IMR-90 (cell line): ENCODE data around the gene NDUFAF8. TPM values are rescaled to one million over a fixed set of nuclear protein-coding genes. Genes with fewer than 3 reads are reported as not detected.

ENCODE experiments used
- polyA plus RNA-seq, 3 experiments: library from polyadenylated mRNA; depleted of rRNA; stranded (reverse); fragments of >200 nt; gene quantifications; 2 replicates each; pipeline ENCODE4 v1.2.3, GENCODE V29; 2012; ENCODE audit warnings: low replicate concordance in 1 of 3
- total RNA-seq: library from RNA; depleted of rRNA; stranded (reverse); fragments of >200 nt; gene quantifications from 2 replicates; pipeline ENCODE4 v1.2.3, GENCODE V29; 2012
- TF ChIP-seq, protein P1 (sequence below): conservative IDR thresholded peaks from 2 replicates; pipeline ENCODE4 v1.5.1; 2012; ENCODE audit warnings: mild to moderate bottlenecking, low read depth, low read length, improper control_type of control experiment

The NDUFAF8 gene
- total and polyA plus RNA-seq, 2 of the 4 experiments (the other 2 are of a cell fraction), result 11.1 to 65.0 TPM

DNA sequence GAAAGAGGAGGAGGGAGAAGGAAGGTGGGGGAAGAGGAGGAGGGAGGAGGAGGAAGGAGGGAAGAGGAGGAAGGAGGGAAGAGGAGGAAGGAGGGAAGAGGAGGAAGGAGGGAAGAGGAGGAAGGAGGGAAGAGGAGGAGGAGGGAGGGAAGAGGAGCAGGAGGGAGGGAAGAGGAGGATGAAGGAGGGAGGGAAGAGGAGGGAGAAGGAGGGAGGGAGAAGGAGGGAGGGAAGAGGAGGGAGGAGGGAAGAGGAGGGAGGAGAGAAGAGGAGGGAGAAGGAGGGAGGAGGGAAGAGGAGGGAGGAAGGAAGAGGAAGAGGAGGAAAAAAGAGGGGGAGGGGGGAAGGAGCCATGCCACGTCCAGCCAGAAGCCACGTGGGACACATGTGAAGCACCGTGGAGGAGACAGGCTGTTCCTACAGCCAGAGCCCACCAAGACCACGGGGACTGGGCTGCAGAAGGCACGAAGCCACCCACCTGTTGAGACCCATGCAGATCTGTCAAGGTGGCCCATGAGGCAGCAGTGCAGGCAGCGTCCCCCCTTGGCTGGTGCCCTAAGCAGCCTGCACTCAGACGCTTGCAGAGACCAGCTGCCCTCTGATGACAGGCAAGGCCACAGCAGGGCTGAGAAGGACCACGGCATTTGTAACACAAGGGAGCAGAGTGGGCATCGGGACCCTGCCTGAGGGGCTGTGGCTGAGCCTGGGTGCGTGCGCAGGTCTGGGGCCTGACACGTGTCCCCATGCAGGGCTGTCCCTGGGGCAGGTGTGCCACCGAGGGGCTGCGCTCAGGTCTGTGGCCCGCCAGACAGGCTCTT is 10.3 kb downstream of the NDUFAF8 start (continued):
- TF ChIP-seq, protein P1, sequence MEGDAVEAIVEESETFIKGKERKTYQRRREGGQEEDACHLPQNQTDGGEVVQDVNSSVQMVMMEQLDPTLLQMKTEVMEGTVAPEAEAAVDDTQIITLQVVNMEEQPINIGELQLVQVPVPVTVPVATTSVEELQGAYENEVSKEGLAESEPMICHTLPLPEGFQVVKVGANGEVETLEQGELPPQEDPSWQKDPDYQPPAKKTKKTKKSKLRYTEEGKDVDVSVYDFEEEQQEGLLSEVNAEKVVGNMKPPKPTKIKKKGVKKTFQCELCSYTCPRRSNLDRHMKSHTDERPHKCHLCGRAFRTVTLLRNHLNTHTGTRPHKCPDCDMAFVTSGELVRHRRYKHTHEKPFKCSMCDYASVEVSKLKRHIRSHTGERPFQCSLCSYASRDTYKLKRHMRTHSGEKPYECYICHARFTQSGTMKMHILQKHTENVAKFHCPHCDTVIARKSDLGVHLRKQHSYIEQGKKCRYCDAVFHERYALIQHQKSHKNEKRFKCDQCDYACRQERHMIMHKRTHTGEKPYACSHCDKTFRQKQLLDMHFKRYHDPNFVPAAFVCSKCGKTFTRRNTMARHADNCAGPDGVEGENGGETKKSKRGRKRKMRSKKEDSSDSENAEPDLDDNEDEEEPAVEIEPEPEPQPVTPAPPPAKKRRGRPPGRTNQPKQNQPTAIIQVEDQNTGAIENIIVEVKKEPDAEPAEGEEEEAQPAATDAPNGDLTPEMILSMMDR, result no peak
